Right atrium auricular region (tissue), 2 donors: ENCODE data around the gene TUT1. TPM values are rescaled to one million over a fixed set of nuclear protein-coding genes. Genes with fewer than 3 reads are reported as not detected.

ENCODE experiments used
- DNase-seq: peaks from one replicate; pipeline ENCODE4 v3.0.0-alpha.2; 2019; ENCODE audit warnings: low spot score
- H3K27ac ChIP-seq, 2 donors: fragments of 200-600 bp; sonication (generic); 1 replicate in 1 of 2; 2 replicates in 1 of 2; pipeline ENCODE4 v1.5.1; 2016 to 2019
- H3K27me3 ChIP-seq, 2 donors: fragments of 200-600 bp; sonication (generic); one replicate each; pipeline versions ENCODE4 v1.5.1 to v1.6.0; 2017 to 2019
- H3K36me3 ChIP-seq: fragments of 200-600 bp; sonication (generic); one replicate; pipeline ENCODE4 v1.5.1; 2016
- H3K4me1 ChIP-seq, 2 donors: fragments of 200-600 bp; sonication (generic); one replicate each; pipeline versions ENCODE4 v1.5.1 to v1.6.0; 2017 to 2019
- H3K4me3 ChIP-seq, 2 donors: fragments of 200-600 bp; sonication (generic); 1 replicate in 1 of 2; 2 replicates in 1 of 2; pipeline ENCODE4 v1.5.1; 2017 to 2019; ENCODE audit warnings: mild to moderate bottlenecking in 1 of 2, moderate library complexity in 1 of 2
- H3K9me3 ChIP-seq, 2 donors: fragments of 200-600 bp; sonication (generic); one replicate each; pipeline ENCODE4 v1.5.1; 2019
- total RNA-seq, 2 donors: library from RNA; depleted of rRNA; stranded (reverse); fragments of >200 nt; gene quantifications; one replicate each; pipeline ENCODE4 v1.1.0, GENCODE V29; 2016
- TF ChIP-seq, protein P1 (sequence below), 2 donors: fragments of 200-600 bp; sonication (generic); IDR thresholded peaks; one replicate each; pipeline ENCODE4 v1.5.1; 2019; ENCODE audit warnings: antibody characterized with exemption in 2 of 2

TUT1 gene, protein sequence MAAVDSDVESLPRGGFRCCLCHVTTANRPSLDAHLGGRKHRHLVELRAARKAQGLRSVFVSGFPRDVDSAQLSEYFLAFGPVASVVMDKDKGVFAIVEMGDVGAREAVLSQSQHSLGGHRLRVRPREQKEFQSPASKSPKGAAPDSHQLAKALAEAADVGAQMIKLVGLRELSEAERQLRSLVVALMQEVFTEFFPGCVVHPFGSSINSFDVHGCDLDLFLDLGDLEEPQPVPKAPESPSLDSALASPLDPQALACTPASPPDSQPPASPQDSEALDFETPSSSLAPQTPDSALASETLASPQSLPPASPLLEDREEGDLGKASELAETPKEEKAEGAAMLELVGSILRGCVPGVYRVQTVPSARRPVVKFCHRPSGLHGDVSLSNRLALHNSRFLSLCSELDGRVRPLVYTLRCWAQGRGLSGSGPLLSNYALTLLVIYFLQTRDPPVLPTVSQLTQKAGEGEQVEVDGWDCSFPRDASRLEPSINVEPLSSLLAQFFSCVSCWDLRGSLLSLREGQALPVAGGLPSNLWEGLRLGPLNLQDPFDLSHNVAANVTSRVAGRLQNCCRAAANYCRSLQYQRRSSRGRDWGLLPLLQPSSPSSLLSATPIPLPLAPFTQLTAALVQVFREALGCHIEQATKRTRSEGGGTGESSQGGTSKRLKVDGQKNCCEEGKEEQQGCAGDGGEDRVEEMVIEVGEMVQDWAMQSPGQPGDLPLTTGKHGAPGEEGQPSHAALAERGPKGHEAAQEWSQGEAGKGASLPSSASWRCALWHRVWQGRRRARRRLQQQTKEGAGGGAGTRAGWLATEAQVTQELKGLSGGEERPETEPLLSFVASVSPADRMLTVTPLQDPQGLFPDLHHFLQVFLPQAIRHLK
- 1 to 10 TPM; 5.4 to 5.7 TPM for total RNA-seq

GRCh38 chr11:62591448-62592145 is at the start of gene TUT1:
TSS of gene TUT1 (minus strand) at chr11:62591523. CDS start at chr11:62591485, 38 bp downstream.
- peak within 1 kb of the TSS; percentile 71 to 81 for H3K4me3 ChIP-seq
- H3K27me3 ChIP-seq, result no peaks in the 10 kb centered on the region
- peak; percentile 99 for DNase-seq
- peaks cover 0 to 24% of the 10 kb centered on the region in 2 donors for H3K4me1 ChIP-seq
- peaks cover 55% of the 10 kb centered on the region for H3K36me3 ChIP-seq
- TF ChIP-seq, protein P1, sequence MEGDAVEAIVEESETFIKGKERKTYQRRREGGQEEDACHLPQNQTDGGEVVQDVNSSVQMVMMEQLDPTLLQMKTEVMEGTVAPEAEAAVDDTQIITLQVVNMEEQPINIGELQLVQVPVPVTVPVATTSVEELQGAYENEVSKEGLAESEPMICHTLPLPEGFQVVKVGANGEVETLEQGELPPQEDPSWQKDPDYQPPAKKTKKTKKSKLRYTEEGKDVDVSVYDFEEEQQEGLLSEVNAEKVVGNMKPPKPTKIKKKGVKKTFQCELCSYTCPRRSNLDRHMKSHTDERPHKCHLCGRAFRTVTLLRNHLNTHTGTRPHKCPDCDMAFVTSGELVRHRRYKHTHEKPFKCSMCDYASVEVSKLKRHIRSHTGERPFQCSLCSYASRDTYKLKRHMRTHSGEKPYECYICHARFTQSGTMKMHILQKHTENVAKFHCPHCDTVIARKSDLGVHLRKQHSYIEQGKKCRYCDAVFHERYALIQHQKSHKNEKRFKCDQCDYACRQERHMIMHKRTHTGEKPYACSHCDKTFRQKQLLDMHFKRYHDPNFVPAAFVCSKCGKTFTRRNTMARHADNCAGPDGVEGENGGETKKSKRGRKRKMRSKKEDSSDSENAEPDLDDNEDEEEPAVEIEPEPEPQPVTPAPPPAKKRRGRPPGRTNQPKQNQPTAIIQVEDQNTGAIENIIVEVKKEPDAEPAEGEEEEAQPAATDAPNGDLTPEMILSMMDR (IDR thresholded peaks at IDR 0.05), result peak in 1 of 2 donors; percentile 23
- H3K9me3 ChIP-seq, result no peaks in the 10 kb centered on the region
- H3K27ac ChIP-seq, result peak within 1 kb of the TSS; percentile 96 to 97

DNA sequence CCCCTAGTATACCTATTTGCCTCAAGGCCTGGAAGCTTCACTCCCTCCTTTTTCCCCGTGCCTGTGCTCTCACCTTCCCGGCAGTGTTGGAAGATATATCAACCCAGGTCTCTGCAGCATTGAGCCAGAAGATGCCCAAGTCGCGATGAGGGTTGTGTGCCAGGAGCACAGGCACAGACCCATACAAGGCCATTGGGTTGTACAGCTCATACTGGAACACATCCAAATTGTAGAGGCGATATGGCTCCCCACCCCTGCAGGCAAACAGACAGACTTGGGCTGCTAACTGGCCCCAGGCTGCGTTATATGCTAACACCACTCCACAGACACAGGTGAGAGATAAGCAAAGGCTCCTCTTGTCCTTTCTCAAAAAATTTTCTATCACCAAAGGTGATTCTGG is 41.2 kb upstream of the TUT1 start:
- no peaks in the 10 kb centered on the region for H3K27me3 ChIP-seq
- peaks cover 87% of the 10 kb centered on the region for H3K36me3 ChIP-seq
- TF ChIP-seq, protein P1 (IDR thresholded peaks at IDR 0.05), result no peak
- no peak overlapping the region for H3K4me3 ChIP-seq
- H3K4me1 ChIP-seq, result no peaks in the 10 kb centered on the region
- no peaks in the 10 kb centered on the region for H3K9me3 ChIP-seq
- no peak overlapping the region for H3K27ac ChIP-seq
- no peak for DNase-seq

- no peak for DNase-seq
- TF ChIP-seq, protein P1 (IDR thresholded peaks at IDR 0.05), result no peak
- no peaks in the 10 kb centered on the region for H3K4me1 ChIP-seq
- no peak overlapping the region for H3K27ac ChIP-seq
- H3K9me3 ChIP-seq, result no peaks in the 10 kb centered on the region
- no peak overlapping the region for H3K4me3 ChIP-seq
- H3K36me3 ChIP-seq, result peaks cover 77% of the 10 kb centered on the region
- no peaks in the 10 kb centered on the region for H3K27me3 ChIP-seq
These were observed 36.4 kb upstream of the TUT1 start for GRCh38 chr11:62627713-62628112.

GRCh38 chr11:62622476-62623089 is 31.3 kb upstream of the TUT1 start:
- Histone ChIP-seq H3K36me3 (peaks cover 25% of the 10 kb centered on the region), H3K27ac (peak overlapping the region; percentile 83 to 84), H3K4me3 (peak overlapping the region in 1 of 2 donors; percentile 90), H3K9me3 (no peaks in the 10 kb centered on the region), H3K4me1 (peaks cover 0 to 21% of the 10 kb centered on the region in 2 donors), H3K27me3 (no peaks in the 10 kb centered on the region)
- TF ChIP-seq, protein P1 (IDR thresholded peaks at IDR 0.05), result no peak
- no peak for DNase-seq
